Measurements from ENCODE around the gene SLC25A47.

The SLC25A47 gene

DNA sequence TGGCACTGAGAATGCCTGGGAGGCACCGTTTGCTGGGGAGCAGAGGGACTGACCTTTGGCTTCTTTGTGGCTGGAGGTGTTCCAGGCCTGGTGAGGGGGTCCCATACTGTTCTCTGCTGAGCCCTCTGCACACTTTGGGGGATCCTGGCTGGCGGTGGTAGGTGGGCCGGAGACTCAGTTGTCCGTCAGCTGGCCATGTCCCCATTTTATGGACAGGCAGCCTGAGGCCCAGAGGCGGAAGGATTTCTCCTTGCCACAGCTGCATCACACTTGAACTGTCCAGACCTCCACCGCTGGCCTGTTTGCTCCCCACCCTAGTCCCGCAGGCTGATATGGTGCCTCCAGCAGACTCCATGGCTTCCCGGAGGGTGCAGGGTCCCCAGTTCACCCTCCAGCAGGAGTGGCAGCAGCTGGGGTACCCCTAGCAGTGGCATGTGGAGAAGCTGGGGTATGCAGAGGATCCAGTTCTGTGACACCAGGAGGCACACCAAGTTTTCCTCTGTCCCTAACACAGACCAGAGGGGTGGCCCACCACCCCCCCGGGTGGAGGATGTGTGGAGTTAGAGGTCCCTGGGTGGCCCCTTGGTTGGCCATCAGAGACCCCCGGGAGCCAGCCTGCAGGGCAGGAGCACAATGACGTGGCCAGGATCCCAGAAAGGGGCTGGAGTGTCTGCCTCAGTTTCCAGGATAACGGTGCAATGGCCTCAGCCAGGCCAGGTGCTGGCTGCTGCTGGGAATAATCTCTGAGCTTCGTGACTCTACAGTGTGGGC, 31.6 kb upstream of the SLC25A47 start:
- Histone ChIP-seq H3K9ac (ENCODE audit: low read depth, low read length) (no peak overlapping the region), H3K27ac (ENCODE audit: low read length) (no peak overlapping the region), H3K4me2 (ENCODE audit: insufficient read depth, low read length) (no peak overlapping the region), H3K36me3 (ENCODE audit: insufficient read depth, low read length) (peaks cover 68% of the 10 kb centered on the region), H2AFZ (ENCODE audit: low read depth, low read length) (no peak overlapping the region), H3K4me1 (ENCODE audit: insufficient read depth, low read length) (no peaks in the 10 kb centered on the region), H4K20me1 (ENCODE audit: insufficient read depth, low read length) (peaks cover 65% of the 10 kb centered on the region), H3K27me3 (ENCODE audit: insufficient read depth, low read length, poor library complexity) (no peaks in the 10 kb centered on the region), H3K9me3 (ENCODE audit: insufficient read depth, low read length, severe bottlenecking) (no peaks in the 10 kb centered on the region), H3K4me3 (ENCODE audit: low read depth in 1 of 2, low read length in 2 of 2) (no peak overlapping the region), H3K79me2 (ENCODE audit: insufficient read depth, low read length) (peaks cover 22% of the 10 kb centered on the region)
- DNase-seq, result no peak
- no peak for ATAC-seq (ENCODE audit: insufficient read depth, low read depth)
- TF ChIP-seq CTCF (IDR thresholded peaks at IDR 0.05; ENCODE audit: borderline replicate concordance, extremely low read depth, low read length, poor library complexity, severe bottlenecking), result no peak
- no peak for TF ChIP-seq EZH2 (IDR thresholded peaks at IDR 0.05; ENCODE audit: borderline replicate concordance, low read depth, low read length, severe bottlenecking)

DNA sequence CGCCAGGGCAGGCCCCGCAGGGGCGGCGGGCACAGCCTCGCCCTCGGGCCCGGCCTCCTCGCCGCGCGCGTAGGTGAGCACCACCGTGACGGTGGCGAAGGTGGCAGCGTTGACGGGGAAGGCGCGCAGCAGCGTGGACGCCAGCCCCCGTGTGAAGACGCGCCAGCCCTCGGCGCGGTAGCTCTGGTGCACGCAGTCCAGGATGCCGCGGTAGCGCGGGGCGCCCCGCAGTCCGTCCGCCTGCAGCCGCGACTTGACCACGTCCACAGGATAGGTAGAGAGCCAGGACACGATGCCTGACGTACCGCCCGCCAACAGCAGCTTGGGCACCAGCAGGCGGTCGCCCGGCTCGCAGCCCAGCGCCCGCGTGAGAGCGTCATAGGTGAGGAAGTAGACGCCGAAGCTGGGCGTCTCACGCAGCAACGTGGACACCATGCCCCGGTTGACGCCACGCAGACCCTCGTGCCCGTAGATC, 30.8 kb upstream of the SLC25A47 start:
- no peak for ATAC-seq (ENCODE audit: insufficient read depth, low read depth)
- Histone ChIP-seq H3K9me3 (ENCODE audit: insufficient read depth, low read length, severe bottlenecking) (no peaks in the 10 kb centered on the region), H3K4me2 (ENCODE audit: insufficient read depth, low read length) (no peak overlapping the region), H3K79me2 (ENCODE audit: insufficient read depth, low read length) (peaks cover 20% of the 10 kb centered on the region), H2AFZ (ENCODE audit: low read depth, low read length) (no peak overlapping the region), H3K27me3 (ENCODE audit: insufficient read depth, low read length, poor library complexity) (no peaks in the 10 kb centered on the region), H3K27ac (ENCODE audit: low read length) (no peak overlapping the region), H4K20me1 (ENCODE audit: insufficient read depth, low read length) (peaks cover 63% of the 10 kb centered on the region), H3K4me3 (ENCODE audit: low read depth in 1 of 2, low read length in 2 of 2) (no peak overlapping the region), H3K36me3 (ENCODE audit: insufficient read depth, low read length) (peaks cover 76% of the 10 kb centered on the region), H3K9ac (ENCODE audit: low read depth, low read length) (no peak overlapping the region), H3K4me1 (ENCODE audit: insufficient read depth, low read length) (no peaks in the 10 kb centered on the region)
- DNase-seq, result no peak
- no peak for TF ChIP-seq CTCF (IDR thresholded peaks at IDR 0.05; ENCODE audit: borderline replicate concordance, extremely low read depth, low read length, poor library complexity, severe bottlenecking)

- no peak overlapping the region for H3K4me2 ChIP-seq (ENCODE audit: insufficient read depth, low read length)
- H3K9ac ChIP-seq (ENCODE audit: low read depth, low read length), result no peak overlapping the region
- ATAC-seq (ENCODE audit: insufficient read depth, low read depth), result no peak
- peaks cover 66% of the 10 kb centered on the region for H4K20me1 ChIP-seq (ENCODE audit: insufficient read depth, low read length)
- H3K27ac ChIP-seq (ENCODE audit: low read length), result no peak overlapping the region
- no peaks in the 10 kb centered on the region for H3K9me3 ChIP-seq (ENCODE audit: insufficient read depth, low read length, severe bottlenecking)
- H3K4me3 ChIP-seq (ENCODE audit: low read depth in 1 of 2, low read length in 2 of 2), result no peak overlapping the region
- no peaks in the 10 kb centered on the region for H3K4me1 ChIP-seq (ENCODE audit: insufficient read depth, low read length)
- H3K79me2 ChIP-seq (ENCODE audit: insufficient read depth, low read length), result peaks cover 22% of the 10 kb centered on the region
- TF ChIP-seq EZH2 (IDR thresholded peaks at IDR 0.05; ENCODE audit: borderline replicate concordance, low read depth, low read length, severe bottlenecking), result no peak
- no peak for TF ChIP-seq CTCF (IDR thresholded peaks at IDR 0.05; ENCODE audit: borderline replicate concordance, extremely low read depth, low read length, poor library complexity, severe bottlenecking)
- H3K36me3 ChIP-seq (ENCODE audit: insufficient read depth, low read length), result peaks cover 82% of the 10 kb centered on the region
- no peak overlapping the region for H2AFZ ChIP-seq (ENCODE audit: low read depth, low read length)
- H3K27me3 ChIP-seq (ENCODE audit: insufficient read depth, low read length, poor library complexity), result no peaks in the 10 kb centered on the region
- no peak for DNase-seq
These were observed 30.2 kb upstream of the SLC25A47 start for GRCh38 chr14:100292776-100293461.
